ENCODE results near the gene ACACB.

The ACACB gene

GRCh38 chr12:109110988-109111495, 5.3 kb upstream of the ACACB start:
- peak overlapping the region; percentile 87 to 89 for H3K27ac ChIP-seq
- no peaks in the 10 kb centered on the region for H3K27me3 ChIP-seq
- intact Hi-C loops (cut with DNase I; ENCODE audit: low total_unique reads) = loop anchor here (5.0 kb wide), 1 partner anchor 46 kb away; no protein-coding TSS in a partner anchor
- peaks cover 0 to 37% (median 11%) of the 10 kb centered on the region in 4 donors for H3K4me1 ChIP-seq
- no peak for TF ChIP-seq CTCF (IDR thresholded peaks at IDR 0.05)
- H3K36me3 ChIP-seq = peaks cover 9 to 40% (median 29%) of the 10 kb centered on the region in 3 donors
- peak; percentile 91 to 97 for DNase-seq
- H3K9me3 ChIP-seq = no peaks in the 10 kb centered on the region
- H3K4me3 ChIP-seq = peak overlapping the region; percentile 60 to 66

- Histone ChIP-seq H3K27ac (peak overlapping the region in 1 of 2 donors; percentile 87), H3K27me3 (no peaks in the 10 kb centered on the region), H3K36me3 (peaks cover 7 to 22% (median 13%) of the 10 kb centered on the region in 3 donors), H3K4me1 (peaks cover 0 to 37% (median 15%) of the 10 kb centered on the region in 4 donors), H3K4me3 (no peak overlapping the region), H3K9me3 (no peaks in the 10 kb centered on the region)
- DNase-seq = peak in 1 of 2 donors; percentile 42
- TF ChIP-seq CTCF (IDR thresholded peaks at IDR 0.05) = no peak
- intact Hi-C loops (cut with DNase I; ENCODE audit: low total_unique reads) = loop anchor here (5.0 kb wide), 1 partner anchor 44 kb away; no protein-coding TSS in a partner anchor
Measured at GRCh38 chr12:109112720-109113465, 3.5 kb upstream of the ACACB start.

GRCh38 chr12:109113661-109114321, 2.6 kb upstream of the ACACB start:
- no peak overlapping the region for H3K4me3 ChIP-seq

GRCh38 chr12:109114644-109115043, 1.7 kb upstream of the ACACB start:
- Histone ChIP-seq H3K27me3 (no peaks in the 10 kb centered on the region), H3K27ac (no peak overlapping the region), H3K36me3 (peaks cover 0 to 7% (median 4%) of the 10 kb centered on the region in 3 donors), H3K4me1 (peaks cover 0 to 37% (median 17%) of the 10 kb centered on the region in 4 donors), H3K9me3 (no peaks in the 10 kb centered on the region), H3K4me3 (no peak overlapping the region)
- intact Hi-C loops (cut with DNase I; ENCODE audit: low total_unique reads) = loop anchor here (5.0 kb wide), 1 partner anchor 43 kb away; no protein-coding TSS in a partner anchor
- no peak for TF ChIP-seq CTCF (IDR thresholded peaks at IDR 0.05)
- no peak for DNase-seq

More at GRCh38 chr12:109113661-109114321, 2.6 kb upstream of the ACACB start:
- TF ChIP-seq CTCF (IDR thresholded peaks at IDR 0.05) = no peak
- Histone ChIP-seq H3K4me1 (peaks cover 0 to 37% (median 15%) of the 10 kb centered on the region in 4 donors), H3K9me3 (no peaks in the 10 kb centered on the region), H3K27ac (no peak overlapping the region), H3K36me3 (peaks cover 0 to 13% (median 4%) of the 10 kb centered on the region in 3 donors), H3K27me3 (no peaks in the 10 kb centered on the region)
- intact Hi-C loops (cut with DNase I; ENCODE audit: low total_unique reads) = loop anchor here (5.0 kb wide), 1 partner anchor 44 kb away; no protein-coding TSS in a partner anchor
- DNase-seq = peak in 1 of 2 donors; percentile 11

- DNase-seq = peak in 1 of 2 donors; percentile 16
- Histone ChIP-seq H3K27me3 (no peaks in the 10 kb centered on the region), H3K9me3 (no peaks in the 10 kb centered on the region), H3K4me3 (no peak overlapping the region), H3K36me3 (no peaks in the 10 kb centered on the region), H3K4me1 (peaks cover 0 to 36% (median 17%) of the 10 kb centered on the region in 4 donors), H3K27ac (no peak overlapping the region)
- no peak for TF ChIP-seq CTCF (IDR thresholded peaks at IDR 0.05)
- intact Hi-C loops (cut with DNase I; ENCODE audit: low total_unique reads) = no loop called here
Measured at GRCh38 chr12:109115404-109115757, 1.0 kb upstream of the ACACB start.
